B cell (primary cell): ENCODE measurements around the gene FRMPD4. TPM values are rescaled to one million over a fixed set of nuclear protein-coding genes. Genes with fewer than 3 reads are reported as not detected.

Source experiments
- ATAC-seq: fragments of 200-7000 bp; cut with Tn5 transposase; one replicate; pipeline ENCODE4 v1.10.0; 2021; ENCODE audit warnings: low read depth, mild to moderate bottlenecking, moderate number of reproducible peaks, moderate library complexity
- CTCF ChIA-PET: fragments of 350-600 bp; sonication (Branson Sonifier 250); formaldehyde crosslinking; loops from one replicate; lab custom pipeline; 2021; ENCODE audit warnings: antibody characterized with exemption, inconsistent platforms; lab: Charles Lee
- POLR2A ChIA-PET: fragments of 350-600 bp; sonication (Branson Sonifier 250); formaldehyde crosslinking; loops from one replicate; lab custom pipeline; 2021; ENCODE audit warnings: antibody characterized with exemption; lab: Charles Lee
- DNase-seq: peaks from one replicate; pipeline ENCODE4 v3.0.0; 2013
- H2AFZ ChIP-seq: 2 replicates; pipeline ENCODE4 v1.6.1; 2012; ENCODE audit warnings: mild to moderate bottlenecking, low read depth, low read length; ENCODE audit not compliant: insufficient read depth, poor library complexity, severe bottlenecking
- H3K27ac ChIP-seq, 2 donors: 1 replicate in 1 of 2; 2 replicates in 1 of 2; pipeline ENCODE4 v1.5.1; 2012 to 2013; ENCODE audit warnings: low read length in 2 of 2, mild to moderate bottlenecking in 2 of 2, moderate library complexity in 1 of 2
- H3K27me3 ChIP-seq, 4 experiments: fragments of 200-600 bp in 1 of 4; sonication (generic) in 1 of 4; replicated peaks in 1 of 4; 1 replicate in 2 of 4; 2 replicates in 2 of 4; pipeline versions ENCODE4 v1.6.1 to v1.7.0; 2013 to 2016; ENCODE audit warnings: low read length in 3 of 4, mild to moderate bottlenecking in 2 of 4, mixed read lengths in 1 of 4, moderate library complexity in 1 of 4; ENCODE audit not compliant: insufficient read depth in 4 of 4, control insufficient read depth in 3 of 4; ENCODE audit errors: control extremely low read depth in 1 of 4
- H3K36me3 ChIP-seq, 2 experiments: replicated peaks in 1 of 2; 1 replicate in 1 of 2; 2 replicates in 1 of 2; pipeline versions ENCODE4 v1.6.1 to v1.7.1; 2013; ENCODE audit warnings: low read length in 1 of 2; ENCODE audit not compliant: insufficient read depth in 2 of 2, control insufficient read depth in 1 of 2; ENCODE audit errors: control extremely low read depth in 1 of 2, extremely low read depth in 1 of 2
- H3K4me1 ChIP-seq, 2 donors: fragments of 200-600 bp in 1 of 2; sonication (generic) in 1 of 2; 1 replicate in 1 of 2; 2 replicates in 1 of 2; pipeline versions ENCODE4 v1.5.1 to v1.6.1; 2013 to 2017; ENCODE audit warnings: low read length in 2 of 2; ENCODE audit not compliant: control insufficient read depth in 2 of 2, insufficient read depth in 2 of 2
- H3K4me2 ChIP-seq: replicated peaks from 2 replicates; pipeline ENCODE3; 2012; ENCODE audit warnings: mild to moderate bottlenecking, low read depth, low read length; ENCODE audit not compliant: poor library complexity, severe bottlenecking
- H3K4me3 ChIP-seq, 5 experiments: fragments of 200-600 bp in 1 of 5; sonication (generic) in 1 of 5; 1 replicate in 3 of 5; 2 replicates in 2 of 5; pipeline versions ENCODE4 v1.5.1 to v1.7.0; 2011 to 2016; ENCODE audit warnings: low read length in 4 of 5, mild to moderate bottlenecking in 4 of 5, low read depth in 2 of 5, control low read depth in 1 of 5, moderate library complexity in 1 of 5; ENCODE audit not compliant: insufficient read depth in 1 of 5; ENCODE audit errors: control extremely low read depth in 1 of 5, extremely low read depth in 1 of 5
- H3K79me2 ChIP-seq: fragments of 200-600 bp; sonication (generic); one replicate; pipeline ENCODE4 v1.6.0; 2016; ENCODE audit warnings: low read length; ENCODE audit not compliant: control insufficient read depth, insufficient read depth
- H3K9ac ChIP-seq: fragments of 200-600 bp; sonication (generic); 2 replicates; pipeline ENCODE4 v1.6.1; 2017; ENCODE audit warnings: mild to moderate bottlenecking, low read length, moderate library complexity
- H3K9me3 ChIP-seq, 3 donors: one replicate each; pipeline versions ENCODE4 v1.6.1 to v1.7.1; 2013; ENCODE audit warnings: low read length in 2 of 3; ENCODE audit not compliant: control insufficient read depth in 2 of 3, insufficient read depth in 1 of 3; ENCODE audit errors: control extremely low read depth in 1 of 3
- H4K20me1 ChIP-seq: 2 replicates; pipeline ENCODE4 v1.6.0; 2012; ENCODE audit warnings: mild to moderate bottlenecking, low read length; ENCODE audit not compliant: insufficient read depth, control insufficient read depth, poor library complexity, severe bottlenecking
- H3K27ac Mint-ChIP-seq: one replicate; pipeline ENCODE4 v1.8.0; 2021; ENCODE audit warnings: mixed read lengths
- H3K27me3 Mint-ChIP-seq: one replicate; pipeline ENCODE4 v1.8.0; 2021; ENCODE audit warnings: mixed read lengths
- H3K4me1 Mint-ChIP-seq: one replicate; pipeline ENCODE4 v1.8.0; 2021; ENCODE audit warnings: mixed read lengths
- H3K4me3 Mint-ChIP-seq: one replicate; pipeline ENCODE4 v1.8.0; 2021; ENCODE audit warnings: mixed read lengths
- H3K9me3 Mint-ChIP-seq: one replicate; pipeline ENCODE4 v1.8.0; 2022; ENCODE audit warnings: mixed read lengths; ENCODE audit not compliant: insufficient read depth
- EZH2 ChIP-seq: IDR thresholded peaks from 2 replicates; pipeline ENCODE4 v1.6.1; 2012; ENCODE audit warnings: borderline replicate concordance, low read depth, mild to moderate bottlenecking, moderate library complexity, low read length; ENCODE audit not compliant: insufficient read depth, poor library complexity, severe bottlenecking
- WGBS: methylation state at CpG from one replicate; pipeline ENCODE4 v1.1.5; 2013; ENCODE audit warnings: missing lambda C conversion rate; ENCODE audit not compliant: insufficient coverage; 5-methylcytosine and 5-hydroxymethylcytosine counted together
- intact Hi-C: fragments of 100-400 bp; cut with micrococcal nuclease; formaldehyde crosslinking; loops from one replicate; pipeline ENCODE4 v1.10.0; 2022
- polyA plus RNA-seq: library from polyadenylated mRNA; depleted of rRNA; stranded (reverse); fragments of >200 nt; gene quantifications from 2 replicates; pipeline ENCODE4 v1.2.3, GENCODE V29; 2012
- total RNA-seq, 2 donors: library from RNA; stranded (reverse); fragments of 120-200 nt in 1 of 2; gene quantifications; 1 replicate in 1 of 2; 2 replicates in 1 of 2; pipeline versions ENCODE4 v1.2.3 to v1.2.4, GENCODE V29; 2013 to 2022
- TF ChIP-seq, protein P1 (sequence below): fragments of 200-600 bp; IDR thresholded peaks from one replicate; pipeline ENCODE4 v1.8.0; 2022; ENCODE audit warnings: antibody characterized with exemption, mild to moderate bottlenecking

The FRMPD4 gene
- total and polyA plus RNA-seq, 2 donors (not counting 1 experiment from before 2014, with no cell fraction given): not detected

DNA sequence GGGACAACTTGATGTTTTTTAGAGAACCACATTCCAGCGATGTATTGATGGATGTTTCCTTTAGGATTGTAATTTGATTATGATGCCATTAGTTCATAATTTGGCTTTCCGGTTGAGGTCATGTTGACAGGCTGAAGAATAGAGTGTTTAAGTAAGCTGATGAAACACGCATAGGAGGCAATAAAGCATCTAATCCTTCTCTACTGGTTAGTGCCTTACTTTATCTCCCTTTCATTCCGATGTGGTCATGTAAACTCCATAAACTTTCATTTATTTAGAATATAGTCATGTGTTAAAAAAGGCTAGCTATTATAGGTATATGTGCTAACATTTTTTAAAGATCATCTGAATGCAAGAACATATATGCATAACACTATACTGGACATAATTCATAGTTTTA is 15.0 kb downstream of the FRMPD4 start:
- Histone ChIP-seq H3K4me1 (no peaks in the 10 kb centered on the region), H3K36me3 (no peaks in the 10 kb centered on the region), H3K79me2 (no peaks in the 10 kb centered on the region), H4K20me1 (no peaks in the 10 kb centered on the region), H3K9ac (no peak overlapping the region), H2AFZ (no peak overlapping the region), H3K9me3 (no peaks in the 10 kb centered on the region), H3K4me2 (no peak overlapping the region), H3K4me3 (no peak overlapping the region), H3K27me3 (no peaks in the 10 kb centered on the region), H3K27ac (no peak overlapping the region)
- Mint-ChIP-seq H3K4me1 (no peaks in the 10 kb centered on the region), H3K4me3 (no peak overlapping the region), H3K27ac (no peak overlapping the region), H3K27me3 (no peaks in the 10 kb centered on the region), H3K9me3 (no peaks in the 10 kb centered on the region)
- ChIA-PET CTCF (no interaction called here), POLR2A (no interaction called here)
- no peak for TF ChIP-seq EZH2
- TF ChIP-seq, protein P1, sequence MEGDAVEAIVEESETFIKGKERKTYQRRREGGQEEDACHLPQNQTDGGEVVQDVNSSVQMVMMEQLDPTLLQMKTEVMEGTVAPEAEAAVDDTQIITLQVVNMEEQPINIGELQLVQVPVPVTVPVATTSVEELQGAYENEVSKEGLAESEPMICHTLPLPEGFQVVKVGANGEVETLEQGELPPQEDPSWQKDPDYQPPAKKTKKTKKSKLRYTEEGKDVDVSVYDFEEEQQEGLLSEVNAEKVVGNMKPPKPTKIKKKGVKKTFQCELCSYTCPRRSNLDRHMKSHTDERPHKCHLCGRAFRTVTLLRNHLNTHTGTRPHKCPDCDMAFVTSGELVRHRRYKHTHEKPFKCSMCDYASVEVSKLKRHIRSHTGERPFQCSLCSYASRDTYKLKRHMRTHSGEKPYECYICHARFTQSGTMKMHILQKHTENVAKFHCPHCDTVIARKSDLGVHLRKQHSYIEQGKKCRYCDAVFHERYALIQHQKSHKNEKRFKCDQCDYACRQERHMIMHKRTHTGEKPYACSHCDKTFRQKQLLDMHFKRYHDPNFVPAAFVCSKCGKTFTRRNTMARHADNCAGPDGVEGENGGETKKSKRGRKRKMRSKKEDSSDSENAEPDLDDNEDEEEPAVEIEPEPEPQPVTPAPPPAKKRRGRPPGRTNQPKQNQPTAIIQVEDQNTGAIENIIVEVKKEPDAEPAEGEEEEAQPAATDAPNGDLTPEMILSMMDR: no peak
- intact Hi-C loops: no loop called here
- no peak for ATAC-seq
- DNase-seq: no peak
- WGBS: 80% methylated on average over 1 of the region's 4 CpGs

DNA sequence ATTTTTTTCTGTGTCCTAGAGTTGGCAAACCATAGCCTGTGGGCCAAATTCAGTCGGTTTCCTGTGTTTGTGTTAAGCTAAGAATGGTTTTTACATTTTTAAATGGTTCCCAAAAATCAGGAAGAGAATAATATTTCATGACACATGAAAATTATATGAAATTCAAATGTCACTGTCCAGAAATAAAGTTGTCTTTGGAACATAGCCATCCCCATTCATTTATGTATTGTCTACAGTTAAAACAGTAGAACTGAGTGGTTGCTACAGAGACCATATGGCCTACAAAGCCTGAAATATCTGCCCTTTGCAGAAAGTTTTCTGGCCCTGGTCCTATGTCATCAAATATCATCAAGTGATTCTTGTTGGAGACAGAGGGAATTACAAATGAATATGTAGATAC is 15.5 kb downstream of the FRMPD4 start:
- Histone ChIP-seq H3K79me2 (no peaks in the 10 kb centered on the region), H4K20me1 (no peaks in the 10 kb centered on the region), H3K9ac (no peak overlapping the region), H3K9me3 (no peaks in the 10 kb centered on the region), H3K27ac (no peak overlapping the region), H3K4me1 (no peaks in the 10 kb centered on the region), H3K4me3 (no peak overlapping the region), H2AFZ (no peak overlapping the region), H3K36me3 (no peaks in the 10 kb centered on the region), H3K27me3 (no peaks in the 10 kb centered on the region), H3K4me2 (no peak overlapping the region)
- Mint-ChIP-seq H3K27ac (no peak overlapping the region), H3K4me1 (no peaks in the 10 kb centered on the region), H3K27me3 (no peaks in the 10 kb centered on the region), H3K4me3 (no peak overlapping the region), H3K9me3 (no peaks in the 10 kb centered on the region)
- ChIA-PET CTCF (no interaction called here), POLR2A (no interaction called here)
- no CpG with 5 or more reads among the region's 1 CpG for WGBS
- DNase-seq: no peak
- TF ChIP-seq, protein P1: no peak
- no peak for TF ChIP-seq EZH2
- ATAC-seq: no peak
- intact Hi-C loops: no loop called here
